GM12801 (cell line): ENCODE results near the gene RTF2.

Experiments used
- TF ChIP-seq, protein P1 (sequence below): IDR thresholded peaks from one replicate; pipeline ENCODE4 v1.5.1; 2011; ENCODE audit warnings: control low read depth; ENCODE audit not compliant: insufficient read length; ENCODE audit errors: extremely low read depth

RTF2 gene

DNA sequence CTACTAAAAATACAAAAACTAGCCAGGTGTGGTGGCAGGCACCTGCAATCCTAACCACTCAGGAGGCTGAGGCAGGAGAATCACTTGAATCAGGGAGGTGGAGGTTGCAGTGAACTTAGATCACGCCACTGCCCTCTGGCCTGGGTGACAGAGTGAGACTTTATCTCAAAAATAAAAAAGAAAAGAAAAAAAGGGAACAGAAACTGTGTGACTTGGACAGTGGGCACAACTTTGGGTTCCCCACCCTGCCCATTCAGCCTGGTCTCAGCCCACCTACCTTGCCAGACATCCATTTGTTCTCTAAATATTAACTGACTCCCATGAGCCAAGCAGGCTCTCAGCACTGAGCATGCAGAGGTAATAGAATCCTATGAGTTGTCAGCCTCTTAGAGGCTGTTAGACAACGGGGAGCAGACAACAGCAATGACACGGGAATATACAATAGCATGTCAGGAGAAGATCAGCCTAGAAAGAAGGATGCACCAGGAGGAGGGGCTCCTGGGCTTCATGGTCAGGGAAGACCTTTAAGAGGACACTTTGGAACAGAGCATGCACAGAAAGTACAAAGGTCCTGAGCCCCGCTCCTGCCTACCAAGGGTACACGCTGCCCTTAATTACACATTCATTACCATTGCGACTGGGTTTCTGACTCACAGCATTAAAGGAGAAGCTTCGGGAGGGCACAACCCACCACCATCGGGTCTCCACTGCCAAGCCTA, 84.6 kb downstream of the RTF2 start:
- TF ChIP-seq, protein P1, sequence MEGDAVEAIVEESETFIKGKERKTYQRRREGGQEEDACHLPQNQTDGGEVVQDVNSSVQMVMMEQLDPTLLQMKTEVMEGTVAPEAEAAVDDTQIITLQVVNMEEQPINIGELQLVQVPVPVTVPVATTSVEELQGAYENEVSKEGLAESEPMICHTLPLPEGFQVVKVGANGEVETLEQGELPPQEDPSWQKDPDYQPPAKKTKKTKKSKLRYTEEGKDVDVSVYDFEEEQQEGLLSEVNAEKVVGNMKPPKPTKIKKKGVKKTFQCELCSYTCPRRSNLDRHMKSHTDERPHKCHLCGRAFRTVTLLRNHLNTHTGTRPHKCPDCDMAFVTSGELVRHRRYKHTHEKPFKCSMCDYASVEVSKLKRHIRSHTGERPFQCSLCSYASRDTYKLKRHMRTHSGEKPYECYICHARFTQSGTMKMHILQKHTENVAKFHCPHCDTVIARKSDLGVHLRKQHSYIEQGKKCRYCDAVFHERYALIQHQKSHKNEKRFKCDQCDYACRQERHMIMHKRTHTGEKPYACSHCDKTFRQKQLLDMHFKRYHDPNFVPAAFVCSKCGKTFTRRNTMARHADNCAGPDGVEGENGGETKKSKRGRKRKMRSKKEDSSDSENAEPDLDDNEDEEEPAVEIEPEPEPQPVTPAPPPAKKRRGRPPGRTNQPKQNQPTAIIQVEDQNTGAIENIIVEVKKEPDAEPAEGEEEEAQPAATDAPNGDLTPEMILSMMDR: no peak

- TF ChIP-seq, protein P1: no peak
Observed at GRCh38 chr20:56554869-56555268, 86.4 kb downstream of the RTF2 start.

DNA sequence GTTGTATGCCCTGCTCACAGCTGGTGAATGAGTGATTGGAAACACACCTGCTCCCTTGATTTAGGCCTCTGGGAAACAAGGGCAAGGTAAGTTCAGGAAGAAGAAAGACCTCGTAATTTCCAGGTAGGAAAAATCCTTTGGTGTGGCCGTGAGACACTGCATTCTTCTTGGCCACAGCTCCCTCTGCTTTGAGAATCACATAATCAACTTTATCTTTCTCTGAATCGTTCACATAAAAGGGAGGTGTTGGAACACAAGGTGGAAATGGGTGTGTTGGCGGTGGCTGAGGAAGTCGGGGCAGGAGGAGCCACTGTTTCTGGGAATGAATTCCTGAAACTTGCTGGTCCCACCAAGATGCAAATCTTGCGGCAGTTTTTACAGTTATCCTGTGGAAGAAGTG, 90.5 kb downstream of the RTF2 start:
- TF ChIP-seq, protein P1: no peak

- TF ChIP-seq, protein P1: no peak
Observed at GRCh38 chr20:56565511-56565910, 97.1 kb downstream of the RTF2 start.

DNA sequence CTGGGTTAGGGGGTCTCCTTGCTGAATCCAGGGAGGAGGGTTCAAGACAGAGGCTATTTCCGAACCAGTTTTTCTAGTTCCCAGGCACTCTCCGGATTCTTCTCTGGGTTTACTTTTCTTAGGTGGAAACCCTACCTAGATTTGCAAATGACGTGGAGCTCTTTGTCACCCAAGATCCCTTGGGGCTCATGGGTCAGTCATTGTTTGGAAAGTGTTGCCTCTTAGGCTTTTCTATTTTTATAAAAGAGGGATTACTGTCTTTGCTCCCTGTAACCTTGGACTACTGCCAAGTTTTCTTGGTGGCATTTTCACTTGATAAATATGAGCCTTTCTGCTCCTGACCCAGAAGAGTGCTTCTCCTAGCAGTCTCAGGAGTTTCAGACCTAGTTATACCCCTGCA, 98.2 kb downstream of the RTF2 start:
- TF ChIP-seq, protein P1: no peak
